Stomach (tissue), 9 donors: ENCODE measurements around the gene GCNT2. TPM values are rescaled to one million over a fixed set of nuclear protein-coding genes. Genes with fewer than 3 reads are reported as not detected.
"Not testable (repeated sequence)": the region's sequence is repeated elsewhere in the genome, so short reads cannot be mapped to it uniquely, and the experiment has no call there.

Experiments
- DNase-seq, 2 donors: peaks; one replicate each; pipeline versions ENCODE4 v3.0.0 to v3.0.0-alpha.2; 2013 to 2019
- H3K27ac ChIP-seq, 5 donors: fragments of 200-600 bp in 4 of 5; sonication (generic) in 4 of 5; one replicate each; pipeline ENCODE4 v1.5.1; 2013 to 2019; ENCODE audit warnings: mild to moderate bottlenecking in 1 of 5, moderate library complexity in 1 of 5
- H3K27me3 ChIP-seq, 3 donors: fragments of 200-600 bp; sonication (generic); one replicate each; pipeline ENCODE4 v1.5.1; 2017 to 2019; ENCODE audit warnings: mixed run types in 1 of 3
- H3K36me3 ChIP-seq, 4 donors: fragments of 200-600 bp; sonication (generic); 1 replicate in 3 of 4; 2 replicates in 1 of 4; pipeline ENCODE4 v1.5.1; 2016 to 2019
- H3K4me1 ChIP-seq, 4 donors: fragments of 200-600 bp; sonication (generic); one replicate each; pipeline ENCODE4 v1.5.1; 2016 to 2019
- H3K4me3 ChIP-seq, 4 donors: fragments of 200-600 bp; sonication (generic) in 3 of 4; one replicate each; pipeline ENCODE4 v1.5.1; 2016 to 2019; ENCODE audit warnings: mild to moderate bottlenecking in 1 of 4
- H3K9me3 ChIP-seq, 4 donors: fragments of 200-600 bp; sonication (generic); one replicate each; pipeline ENCODE4 v1.5.1; 2016 to 2019
- CTCF ChIP-seq, 7 experiments: fragments of 450-650 bp in 4 of 7; fragments of 200-600 bp in 3 of 7; sonication (generic) in 3 of 7; IDR thresholded peaks; one replicate each; pipeline ENCODE4 v1.5.1; 2016 to 2019; ENCODE audit warnings: antibody characterized with exemption in 7 of 7, control low read depth in 2 of 7, mild to moderate bottlenecking in 1 of 7
- EP300 ChIP-seq: sonication (generic); formaldehyde crosslinking; IDR thresholded peaks from one replicate; pipeline ENCODE4 v1.6.1; 2017; ENCODE audit warnings: antibody characterized with exemption
- POLR2A ChIP-seq, 4 donors: fragments of 450-650 bp; IDR thresholded peaks; one replicate each; pipeline ENCODE4 v1.6.1; 2016; ENCODE audit warnings: antibody characterized with exemption in 4 of 4, control low read depth in 2 of 4, mild to moderate bottlenecking in 1 of 4, moderate library complexity in 1 of 4
- POLR2AphosphoS5 ChIP-seq, 3 donors: sonication (generic); formaldehyde crosslinking; IDR thresholded peaks; one replicate each; pipeline ENCODE4 v1.6.1; 2016; ENCODE audit warnings: antibody characterized with exemption in 3 of 3
- WGBS, 5 donors: extraction: QIAGEN DNeasy Blood & Tissue Kit in 3 of 5; methylation state at CpG; one replicate each; pipeline versions ENCODE4 v1.1.5 to v1.1.7; 2013 to 2018; 5-methylcytosine and 5-hydroxymethylcytosine counted together
- intact Hi-C: fragments of 100-400 bp; cut with DNase I; formaldehyde crosslinking; loops from one replicate; pipeline ENCODE4 v1.15.1; 2023; ENCODE audit warnings: low total_unique reads
- polyA plus RNA-seq, 3 donors: library from polyadenylated mRNA; stranded (reverse); fragments of 200-250 nt; gene quantifications; one replicate each; pipeline ENCODE4 v1.2.3, GENCODE V29; 2013
- total RNA-seq, 5 donors: library from RNA; depleted of rRNA; stranded (reverse); fragments of >200 nt; gene quantifications; one replicate each; pipeline versions ENCODE4 v1.1.0 to v1.2.3, GENCODE V29; 2014 to 2016
- donor health status: healthy with polysubstance abuse.
- donor health status: Bipolar disorder and iron deficiency.
- donor health status: healthy.

The GCNT2 gene
- total and polyA plus RNA-seq, 8 donors, result 4.5 to 132 (median 29.7) TPM

DNA sequence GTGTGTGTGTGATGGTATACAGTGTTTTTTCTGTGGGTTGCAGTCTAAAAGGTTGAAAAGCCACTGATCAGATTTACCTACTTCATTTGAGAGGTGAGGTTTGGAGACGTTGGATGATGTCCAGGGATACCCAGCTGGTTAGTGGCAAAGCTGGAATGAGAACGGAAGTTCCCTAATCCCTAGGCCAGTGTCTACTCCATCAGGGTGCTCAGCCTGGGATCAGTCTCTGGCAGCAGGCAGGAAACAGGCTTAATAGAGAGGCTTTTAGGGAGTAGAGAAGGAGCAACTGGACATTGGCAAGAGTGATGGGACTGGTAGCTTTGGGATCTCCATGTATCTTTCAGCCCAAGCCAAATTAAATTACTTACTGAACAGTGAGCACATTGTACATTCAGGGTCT is 92.6 kb downstream of the GCNT2 start:
- Histone ChIP-seq H3K9me3 (no peaks in the 10 kb centered on the region), H3K36me3 (no peaks in the 10 kb centered on the region), H3K4me3 (no peak overlapping the region), H3K27ac (peak overlapping the region in 4 of 5 donors; percentile 2 to 51 (median 25)), H3K27me3 (no peaks in the 10 kb centered on the region), H3K4me1 (peaks cover 9 to 62% (median 27%) of the 10 kb centered on the region in 4 donors)
- peak in 1 of 2 donors; percentile 37 for DNase-seq
- intact Hi-C loops, result no loop called here
- 19 to 40% (median 33%) methylated on average over 2 of the region's 2 CpGs for WGBS, 5 donors
- TF ChIP-seq CTCF (IDR thresholded peaks at IDR 0.05) (no peak), EP300 (no peak), POLR2AphosphoS5 (IDR thresholded peaks at IDR 0.05) (no peak), POLR2A (IDR thresholded peaks at IDR 0.05) (no peak)

GRCh38 chr6:10615675-10616074 is 94.5 kb downstream of the GCNT2 start:
- Histone ChIP-seq H3K27me3 (no peaks in the 10 kb centered on the region), H3K9me3 (no peaks in the 10 kb centered on the region), H3K4me3 (no peak overlapping the region), H3K4me1 (peaks cover 9 to 42% (median 25%) of the 10 kb centered on the region in 4 donors), H3K27ac (no peak overlapping the region), H3K36me3 (peaks cover 0 to 8% (median 0%) of the 10 kb centered on the region in 4 donors)
- 74 to 95% (median 92%) methylated on average over 8 of the region's 8 CpGs for WGBS, 5 donors
- intact Hi-C loops, result no loop called here
- no peak for TF ChIP-seq CTCF (IDR thresholded peaks at IDR 0.05)
- DNase-seq, result no peak

GRCh38 chr6:10616266-10616665 is 95.1 kb downstream of the GCNT2 start:
- WGBS, 5 donors, result 86 to 93% (median 90%) methylated on average over 3 of the region's 3 CpGs
- H3K27me3 ChIP-seq, H3K27ac ChIP-seq, intact Hi-C loops, H3K4me3 ChIP-seq, H3K9me3 ChIP-seq, DNase-seq: not testable (repeated sequence)
- H3K4me1 ChIP-seq, result peaks cover 9 to 39% (median 25%) of the 10 kb centered on the region in 4 donors
- peaks cover 0 to 14% (median under 1%) of the 10 kb centered on the region in 4 donors for H3K36me3 ChIP-seq

- TF ChIP-seq EP300, result no peak
- TF ChIP-seq POLR2A (IDR thresholded peaks at IDR 0.05), result no peak
- TF ChIP-seq POLR2AphosphoS5 (IDR thresholded peaks at IDR 0.05), result no peak
- no peak for TF ChIP-seq CTCF (IDR thresholded peaks at IDR 0.05)
- Histone ChIP-seq H3K27ac (no peak overlapping the region), H3K4me3 (no peak overlapping the region), H3K27me3 (no peaks in the 10 kb centered on the region), H3K36me3 (peaks cover 7 to 23% (median 10%) of the 10 kb centered on the region in 4 donors), H3K9me3 (no peaks in the 10 kb centered on the region), H3K4me1 (peaks cover 9 to 30% (median 22%) of the 10 kb centered on the region in 4 donors)
- 95 to 98% (median 97%) methylated on average over 32 to 42 of the region's 42 CpGs for WGBS, 5 donors
- intact Hi-C loops, result no loop called here
- DNase-seq, result no peak
These were observed 96.0 kb downstream of the GCNT2 start for GRCh38 chr6:10617008-10617696.

DNA sequence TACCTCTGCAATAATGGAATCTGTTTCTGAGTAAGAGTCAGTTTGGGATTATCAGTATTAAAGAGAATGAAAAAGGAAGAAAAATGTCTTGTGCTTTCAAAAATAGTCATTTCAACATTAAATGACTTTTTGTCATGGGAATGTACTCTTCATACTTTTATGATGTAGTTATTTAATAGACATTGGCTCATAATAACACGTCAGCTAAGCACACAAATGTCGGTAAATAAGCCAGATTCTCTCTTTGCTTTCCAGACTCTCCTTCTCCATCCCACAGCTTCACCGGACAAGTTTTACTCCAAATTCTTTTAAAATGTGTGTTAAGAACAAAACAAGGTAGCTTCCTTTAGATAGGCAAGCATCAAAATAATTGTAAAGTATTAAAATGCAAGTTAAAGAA is 97.3 kb downstream of the GCNT2 start:
- no peak overlapping the region for H3K27ac ChIP-seq
- intact Hi-C loops, result no loop called here
- H3K36me3 ChIP-seq, result peaks cover 7 to 32% (median 19%) of the 10 kb centered on the region in 4 donors
- TF ChIP-seq POLR2AphosphoS5 (IDR thresholded peaks at IDR 0.05) (no peak), POLR2A (IDR thresholded peaks at IDR 0.05) (no peak), CTCF (IDR thresholded peaks at IDR 0.05) (no peak), EP300 (no peak)
- H3K4me1 ChIP-seq, result peaks cover 8 to 18% (median 11%) of the 10 kb centered on the region in 4 donors
- H3K9me3 ChIP-seq, result no peaks in the 10 kb centered on the region
- H3K4me3 ChIP-seq, result no peak overlapping the region
- WGBS, 5 donors, result 59 to 79% (median 77%) methylated on average over 3 of the region's 3 CpGs
- H3K27me3 ChIP-seq, result no peaks in the 10 kb centered on the region
- DNase-seq, result no peak
